Trophoblast cell (in vitro differentiated cells and primary cell): Measurements from ENCODE around the gene PELI2.

Experiments used
- DNase-seq, 2 donors: peaks; one replicate each; pipeline ENCODE4 v3.0.0-alpha.2; 2016
- H2AFZ ChIP-seq: 2 replicates; pipeline ENCODE4 v1.6.1; 2013; ENCODE audit warnings: low read length, moderate library complexity, mild to moderate bottlenecking; ENCODE audit not compliant: insufficient read depth, poor library complexity
- H2AK5ac ChIP-seq: 2 replicates; pipeline ENCODE4 v1.6.1; 2013; ENCODE audit warnings: mild to moderate bottlenecking, low read length
- H2BK120ac ChIP-seq: 2 replicates; pipeline ENCODE4 v1.6.1; 2013; ENCODE audit warnings: low read length, mild to moderate bottlenecking, moderate library complexity; ENCODE audit not compliant: insufficient read depth, poor library complexity
- H2BK12ac ChIP-seq: 2 replicates; pipeline ENCODE4 v1.6.1; 2013; ENCODE audit warnings: mild to moderate bottlenecking, low read length, moderate library complexity
- H2BK5ac ChIP-seq: 2 replicates; pipeline ENCODE4 v1.6.1; 2013; ENCODE audit warnings: low read length, low read depth, moderate library complexity, mild to moderate bottlenecking; ENCODE audit not compliant: poor library complexity
- H3K14ac ChIP-seq: 2 replicates; pipeline ENCODE4 v1.6.1; 2013; ENCODE audit warnings: mild to moderate bottlenecking, low read length
- H3K18ac ChIP-seq: 2 replicates; pipeline ENCODE4 v1.6.1; 2013; ENCODE audit warnings: mild to moderate bottlenecking, low read length
- H3K23ac ChIP-seq: 2 replicates; pipeline ENCODE4 v1.6.1; 2013; ENCODE audit warnings: low read length
- H3K27ac ChIP-seq: 2 replicates; pipeline ENCODE4 v1.5.1; 2013; ENCODE audit warnings: low read depth, mild to moderate bottlenecking, inconsistent platforms, low read length, moderate library complexity
- H3K27me3 ChIP-seq: 2 replicates; pipeline ENCODE4 v1.6.1; 2013; ENCODE audit warnings: inconsistent platforms, mild to moderate bottlenecking, low read length, moderate library complexity; ENCODE audit not compliant: insufficient read depth
- H3K36me3 ChIP-seq, 2 experiments: 1 replicate in 1 of 2; 2 replicates in 1 of 2; pipeline ENCODE4 v1.6.1; 2013; ENCODE audit warnings: low read length in 2 of 2, mild to moderate bottlenecking in 2 of 2, moderate library complexity in 1 of 2; ENCODE audit not compliant: insufficient read depth in 2 of 2, control insufficient read depth in 1 of 2
- H3K4ac ChIP-seq: 2 replicates; pipeline ENCODE4 v1.6.1; 2013; ENCODE audit warnings: low read depth, mild to moderate bottlenecking, low read length, moderate library complexity
- H3K4me1 ChIP-seq, 2 experiments: 1 replicate in 1 of 2; 2 replicates in 1 of 2; pipeline ENCODE4 v1.6.1; 2013; ENCODE audit warnings: low read length in 2 of 2, mild to moderate bottlenecking in 2 of 2, moderate library complexity in 1 of 2; ENCODE audit not compliant: insufficient read depth in 2 of 2, control insufficient read depth in 1 of 2
- H3K4me2 ChIP-seq: 2 replicates; pipeline ENCODE4 v1.6.1; 2013; ENCODE audit warnings: inconsistent platforms, mild to moderate bottlenecking, low read length, moderate library complexity
- H3K4me3 ChIP-seq: 2 replicates; pipeline ENCODE4 v1.5.1; 2013; ENCODE audit warnings: mild to moderate bottlenecking, low read depth, low read length, inconsistent platforms
- H3K79me1 ChIP-seq: one replicate; pipeline ENCODE4 v1.6.1; 2013; ENCODE audit warnings: low read length
- H3K79me2 ChIP-seq: 2 replicates; pipeline ENCODE4 v1.6.1; 2013; ENCODE audit warnings: low read length, mild to moderate bottlenecking; ENCODE audit not compliant: control insufficient read depth, insufficient read depth, poor library complexity
- H3K9ac ChIP-seq: 2 replicates; pipeline ENCODE4 v1.6.1; 2013; ENCODE audit warnings: mild to moderate bottlenecking, low read length
- H3K9me3 ChIP-seq: 2 replicates; pipeline ENCODE4 v1.6.1; 2013; ENCODE audit warnings: low read depth, mild to moderate bottlenecking, control low read depth, inconsistent platforms, low read length; ENCODE audit not compliant: insufficient read depth
- H4K12ac ChIP-seq: 2 replicates; pipeline ENCODE4 v1.6.1; 2013; ENCODE audit warnings: low read depth, mild to moderate bottlenecking, low read length, moderate library complexity
- H4K8ac ChIP-seq: 2 replicates; pipeline ENCODE4 v1.6.1; 2013; ENCODE audit warnings: low read depth, mild to moderate bottlenecking, low read length, moderate library complexity
- H4K91ac ChIP-seq: one replicate; pipeline ENCODE4 v1.6.1; 2013; ENCODE audit warnings: low read depth, mild to moderate bottlenecking, low read length, moderate library complexity
- WGBS: extraction: QIAGEN DNeasy Blood & Tissue Kit; methylation state at CpG from one replicate; pipeline ENCODE4 v1.1.7; 2013; ENCODE audit warnings: missing lambda C conversion rate; ENCODE audit not compliant: insufficient read length, insufficient coverage; ENCODE audit errors: extremely low coverage; 5-methylcytosine and 5-hydroxymethylcytosine counted together

PELI2 gene

DNA sequence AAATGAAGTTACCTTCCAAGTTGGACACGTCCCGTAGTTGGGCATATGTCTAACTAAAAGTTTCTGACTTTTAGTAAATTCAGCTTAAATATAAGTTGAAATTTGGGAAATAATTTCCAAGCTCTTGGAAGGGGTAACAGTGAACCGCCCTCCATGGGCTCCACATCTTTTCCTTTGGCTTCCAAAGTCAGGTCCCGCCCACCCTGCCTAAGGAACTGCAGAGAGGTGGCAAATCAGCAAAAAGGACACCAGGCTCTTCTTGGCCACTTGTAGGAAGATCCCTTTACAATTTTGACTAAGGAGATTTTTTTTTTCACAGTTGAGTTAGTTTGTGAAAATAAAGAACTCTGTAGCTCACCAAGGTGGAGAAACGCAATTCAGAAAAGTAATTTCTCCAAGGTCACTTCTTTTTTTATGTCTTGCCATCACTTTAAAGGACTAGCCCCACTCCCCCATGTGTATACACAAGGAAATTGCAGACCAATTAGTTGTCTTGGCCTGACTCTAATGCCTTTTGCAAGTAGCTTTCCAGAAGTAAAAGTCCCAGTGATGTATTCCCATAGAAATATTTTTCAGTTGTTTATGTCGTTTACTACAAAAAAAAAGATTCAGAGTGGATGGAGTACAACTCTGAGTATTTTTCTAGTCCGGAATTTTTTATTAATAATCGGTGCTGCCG lies 181.2 kb downstream of the PELI2 start:
- H4K12ac ChIP-seq: no peak overlapping the region
- H4K8ac ChIP-seq: no peak overlapping the region
- no peak overlapping the region for H3K23ac ChIP-seq
- no peaks in the 10 kb centered on the region for H3K79me1 ChIP-seq
- H3K4ac ChIP-seq: no peak overlapping the region
- no peak overlapping the region for H3K18ac ChIP-seq
- no peaks in the 10 kb centered on the region for H3K4me1 ChIP-seq
- no peak for DNase-seq
- H3K79me2 ChIP-seq: no peaks in the 10 kb centered on the region
- H2BK12ac ChIP-seq: no peak overlapping the region
- H3K14ac ChIP-seq: no peak overlapping the region
- no peak overlapping the region for H2BK120ac ChIP-seq
- no peaks in the 10 kb centered on the region for H3K36me3 ChIP-seq
- no peak overlapping the region for H3K27ac ChIP-seq
- WGBS: no CpG with 5 or more reads among the region's 9 CpGs
- peaks cover 2% of the 10 kb centered on the region for H3K9me3 ChIP-seq
- H3K9ac ChIP-seq: no peak overlapping the region
- H2AK5ac ChIP-seq: no peak overlapping the region
- no peak overlapping the region for H3K4me3 ChIP-seq
- no peak overlapping the region for H2BK5ac ChIP-seq
- H3K27me3 ChIP-seq: no peaks in the 10 kb centered on the region
- H4K91ac ChIP-seq: no peak overlapping the region
- no peak overlapping the region for H2AFZ ChIP-seq
- no peak overlapping the region for H3K4me2 ChIP-seq

DNA sequence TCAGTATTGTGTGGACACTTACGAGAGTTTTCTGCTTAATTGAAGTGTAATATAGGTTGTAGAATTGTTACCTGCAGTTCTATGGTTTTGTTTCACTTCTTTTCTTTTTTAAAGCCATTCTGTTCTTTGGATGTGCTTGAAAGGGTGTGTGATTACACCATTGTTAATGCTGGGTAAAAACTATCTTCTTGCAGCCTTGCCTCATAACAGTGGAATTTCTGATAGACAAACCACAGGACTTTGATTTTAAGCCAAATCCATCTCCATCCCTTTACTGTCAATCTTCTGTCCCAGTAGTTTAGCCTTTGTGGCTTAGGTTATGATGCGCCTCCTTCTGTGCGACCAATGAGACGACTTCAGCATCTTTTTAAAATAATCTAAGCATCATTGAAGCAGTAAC lies 182.3 kb downstream of the PELI2 start:
- H2AK5ac ChIP-seq: no peak overlapping the region
- H3K23ac ChIP-seq: no peak overlapping the region
- no peak overlapping the region for H2BK12ac ChIP-seq
- no peak overlapping the region for H3K4ac ChIP-seq
- H4K12ac ChIP-seq: no peak overlapping the region
- DNase-seq: no peak
- no peaks in the 10 kb centered on the region for H3K4me1 ChIP-seq
- no peak overlapping the region for H3K14ac ChIP-seq
- H3K27me3 ChIP-seq: no peaks in the 10 kb centered on the region
- H3K18ac ChIP-seq: no peak overlapping the region
- H3K9me3 ChIP-seq: peaks cover 2% of the 10 kb centered on the region
- no peak overlapping the region for H4K91ac ChIP-seq
- H3K36me3 ChIP-seq: no peaks in the 10 kb centered on the region
- no peak overlapping the region for H4K8ac ChIP-seq
- H3K9ac ChIP-seq: no peak overlapping the region
- no peak overlapping the region for H3K4me3 ChIP-seq
- H3K4me2 ChIP-seq: no peak overlapping the region
- no peak overlapping the region for H3K27ac ChIP-seq
- no peaks in the 10 kb centered on the region for H3K79me2 ChIP-seq
- no peak overlapping the region for H2BK5ac ChIP-seq
- no CpG with 5 or more reads among the region's 4 CpGs for WGBS
- no peak overlapping the region for H2AFZ ChIP-seq
- H3K79me1 ChIP-seq: no peaks in the 10 kb centered on the region
- no peak overlapping the region for H2BK120ac ChIP-seq

DNA sequence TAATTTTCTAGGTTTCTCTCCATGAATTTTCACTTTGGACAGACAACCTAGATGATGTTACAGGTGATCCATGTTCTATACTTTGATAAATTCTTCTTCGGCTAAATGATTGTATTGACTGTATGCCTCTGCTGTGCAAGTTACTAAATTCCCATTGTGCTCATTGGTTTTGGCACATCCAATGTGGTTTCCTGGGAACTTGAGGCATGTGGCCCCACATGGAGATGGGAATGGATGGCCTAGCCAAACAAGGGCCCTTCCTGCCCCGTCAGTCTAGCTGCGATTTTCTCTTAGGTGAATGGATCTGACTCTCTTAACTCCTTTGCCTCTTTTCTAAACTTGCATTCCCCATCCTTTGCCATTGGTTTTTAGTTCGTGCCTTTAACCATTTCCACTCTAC lies 186.2 kb downstream of the PELI2 start:
- Histone ChIP-seq H3K4me3 (no peak overlapping the region), H2BK12ac (no peak overlapping the region), H3K4ac (no peak overlapping the region), H3K36me3 (no peaks in the 10 kb centered on the region), H3K4me1 (no peaks in the 10 kb centered on the region), H3K9ac (no peak overlapping the region), H2AK5ac (no peak overlapping the region), H3K9me3 (no peaks in the 10 kb centered on the region), H3K23ac (no peak overlapping the region), H3K4me2 (no peak overlapping the region), H2BK120ac (no peak overlapping the region), H4K8ac (no peak overlapping the region), H2BK5ac (no peak overlapping the region), H4K12ac (no peak overlapping the region), H2AFZ (no peak overlapping the region), H3K27ac (no peak overlapping the region), H4K91ac (no peak overlapping the region), H3K14ac (no peak overlapping the region), H3K79me2 (no peaks in the 10 kb centered on the region), H3K18ac (no peak overlapping the region), H3K27me3 (no peaks in the 10 kb centered on the region), H3K79me1 (no peaks in the 10 kb centered on the region)
- no CpG with 5 or more reads among the region's 4 CpGs for WGBS
- DNase-seq: no peak

GRCh38 chr14:56309198-56309597 lies 191.0 kb downstream of the PELI2 start:
- no peak for DNase-seq

More at GRCh38 chr14:56309198-56309597, 191.0 kb downstream of the PELI2 start:
- no peak overlapping the region for H2BK12ac ChIP-seq
- WGBS: no CpG with 5 or more reads among the region's 4 CpGs
- no peak overlapping the region for H2AK5ac ChIP-seq
- no peak overlapping the region for H4K8ac ChIP-seq
- no peak overlapping the region for H2BK5ac ChIP-seq
- no peak overlapping the region for H3K4me3 ChIP-seq
- no peaks in the 10 kb centered on the region for H3K27me3 ChIP-seq
- H4K91ac ChIP-seq: no peak overlapping the region
- no peaks in the 10 kb centered on the region for H3K4me1 ChIP-seq
- no peaks in the 10 kb centered on the region for H3K36me3 ChIP-seq
- H2BK120ac ChIP-seq: no peak overlapping the region
- no peak overlapping the region for H2AFZ ChIP-seq
- H3K4ac ChIP-seq: no peak overlapping the region
- H3K18ac ChIP-seq: no peak overlapping the region
- no peak overlapping the region for H4K12ac ChIP-seq
- no peak overlapping the region for H3K23ac ChIP-seq
- H3K9me3 ChIP-seq: no peaks in the 10 kb centered on the region
- no peak overlapping the region for H3K9ac ChIP-seq
- H3K79me1 ChIP-seq: no peaks in the 10 kb centered on the region
- no peak overlapping the region for H3K27ac ChIP-seq
- H3K14ac ChIP-seq: no peak overlapping the region
- no peaks in the 10 kb centered on the region for H3K79me2 ChIP-seq
- H3K4me2 ChIP-seq: no peak overlapping the region
